T-helper 2 cell treated with Interferon-gamma antibody and Interleukin-4, amounts not matched to agents 5 μg/mL and 100 μg/mL, for 36 hours (primary cell): ENCODE results near the gene ARPP21.

Source experiments
- DNase-seq: peaks from one replicate; pipeline ENCODE4 v3.0.0; 2021; ENCODE audit warnings: low spot score
- H3K27ac Mint-ChIP-seq: one replicate; pipeline ENCODE4 v1.8.0; 2021; ENCODE audit warnings: mild to moderate bottlenecking, mixed read lengths
- H3K27me3 Mint-ChIP-seq: one replicate; pipeline ENCODE4 v1.8.0; 2021; ENCODE audit warnings: low read depth, mixed read lengths
- H3K36me3 Mint-ChIP-seq: one replicate; pipeline ENCODE4 v1.8.0; 2021; ENCODE audit warnings: low read depth, mixed read lengths
- H3K4me1 Mint-ChIP-seq: one replicate; pipeline ENCODE4 v1.8.0; 2021; ENCODE audit warnings: low read depth, mixed read lengths
- H3K4me3 Mint-ChIP-seq: one replicate; pipeline ENCODE4 v1.8.0; 2022; ENCODE audit warnings: mild to moderate bottlenecking, moderate library complexity, mixed read lengths
- H3K9me3 Mint-ChIP-seq: one replicate; pipeline ENCODE4 v1.8.0; 2021; ENCODE audit warnings: mixed read lengths

ARPP21 gene

GRCh38 chr3:35832140-35832571 lies 192.8 kb downstream of the ARPP21 start:
- Mint-ChIP-seq H3K9me3 (peaks cover 5% of the 10 kb centered on the region), H3K27ac (no peak overlapping the region), H3K36me3 (no peaks in the 10 kb centered on the region), H3K27me3 (no peaks in the 10 kb centered on the region), H3K4me1 (no peaks in the 10 kb centered on the region), H3K4me3 (no peak overlapping the region)
- DNase-seq = no peak
